Aorta (tissue), 5 donors: ENCODE results near the gene PRKCQ. TPM values are rescaled to one million over a fixed set of nuclear protein-coding genes. Genes with fewer than 3 reads are reported as not detected.

Experiments
- ATAC-seq: fragments of 200-7000 bp; cut with Tn5 transposase; one replicate; pipeline ENCODE4 v1.9.1; 2022; ENCODE audit warnings: moderate library complexity; ENCODE audit not compliant: low FRiP score
- DNase-seq, 2 donors: peaks; one replicate each; pipeline ENCODE4 v3.0.0-alpha.2; 2020
- H3K27ac ChIP-seq, 2 donors: one replicate each; pipeline ENCODE4 v1.5.1; 2013; ENCODE audit warnings: low read length in 2 of 2, mild to moderate bottlenecking in 2 of 2, moderate library complexity in 2 of 2, control low read depth in 1 of 2, inconsistent platforms in 1 of 2, low read depth in 1 of 2
- H3K27me3 ChIP-seq, 2 donors: one replicate each; pipeline ENCODE4 v1.6.1; 2013; ENCODE audit warnings: control low read depth in 1 of 2, low read length in 1 of 2, mild to moderate bottlenecking in 1 of 2, moderate library complexity in 1 of 2; ENCODE audit not compliant: insufficient read depth in 2 of 2, control insufficient read depth in 1 of 2
- H3K36me3 ChIP-seq, 2 donors: one replicate each; pipeline ENCODE4 v1.6.1; 2013; ENCODE audit warnings: control low read depth in 1 of 2, low read length in 1 of 2, mild to moderate bottlenecking in 1 of 2; ENCODE audit not compliant: insufficient read depth in 2 of 2, control insufficient read depth in 1 of 2
- H3K4me1 ChIP-seq, 2 donors: one replicate each; pipeline ENCODE4 v1.6.1; 2013; ENCODE audit warnings: low read length in 2 of 2, control low read depth in 1 of 2, mild to moderate bottlenecking in 1 of 2, moderate library complexity in 1 of 2; ENCODE audit not compliant: insufficient read depth in 2 of 2, control insufficient read depth in 1 of 2
- H3K4me3 ChIP-seq, 2 donors: one replicate each; pipeline ENCODE4 v1.5.1; 2013; ENCODE audit warnings: low read length in 2 of 2, control low read depth in 1 of 2, mild to moderate bottlenecking in 1 of 2
- H3K9me3 ChIP-seq: one replicate; pipeline ENCODE4 v1.6.1; 2013; ENCODE audit warnings: mild to moderate bottlenecking, low read length; ENCODE audit not compliant: control insufficient read depth
- WGBS, 2 donors: extraction: QIAGEN DNeasy Blood & Tissue Kit; methylation state at CpG; one replicate each; pipeline ENCODE4 v1.1.7; 2013; 5-methylcytosine and 5-hydroxymethylcytosine counted together
- intact Hi-C, 2 donors: fragments of 100-400 bp; cut with DNase I; formaldehyde crosslinking; loops; one replicate each; pipeline versions ENCODE4 v1.14.2 to v1.15.0; 2022
- polyA plus RNA-seq, 2 donors: library from polyadenylated mRNA; stranded (reverse); fragments of 200-250 nt; gene quantifications; one replicate each; pipeline ENCODE4 v1.2.3, GENCODE V29; 2013
- total RNA-seq, 2 donors: library from RNA; stranded (reverse); fragmentation: NEBNext Ultra II Directional; extraction: Animal tissue kit (Norgen Biotek cat#: 25700); gene quantifications; one replicate each; pipeline ENCODE4 v1.2.1, GENCODE V29; 2021
- donor health status: healthy with polysubstance abuse.
- donor health status: Bipolar disorder and iron deficiency.
- donor health status: DM: no; HTN: no; CAD: no.
- donor health status: DM: no; HTN: no; CAD: no.
- donor health status: DM: yes; HTN: yes; CAD: no.

Gene PRKCQ
- total and polyA plus RNA-seq, 4 donors: 0.45 to 1.3 (median 1.1) TPM; not detected in 1

DNA sequence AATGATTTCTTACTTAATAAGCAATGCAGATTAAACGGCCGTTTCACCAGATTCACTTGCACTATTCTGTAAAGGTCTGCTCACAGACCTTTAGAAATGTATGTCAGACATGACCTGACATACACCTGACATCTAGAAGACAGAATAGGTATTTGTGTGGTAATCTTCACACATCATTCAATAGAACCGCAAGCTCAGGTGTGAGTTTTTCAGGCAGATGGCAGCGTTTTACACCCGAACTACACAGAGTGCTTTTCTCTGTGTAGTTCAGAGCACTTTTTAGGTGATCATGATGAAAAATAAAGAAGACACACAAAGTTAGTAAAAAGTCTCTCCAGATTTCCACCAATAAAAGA is 63.2 kb downstream of the PRKCQ start:
- 62 to 68% methylated on average over 5 of the region's 5 CpGs for WGBS, 2 donors
- intact Hi-C loops: no loop called here
- Histone ChIP-seq H3K27ac (no peak overlapping the region), H3K4me1 (no peaks in the 10 kb centered on the region), H3K27me3 (peaks cover 0 to 1% of the 10 kb centered on the region in 2 donors), H3K4me3 (no peak overlapping the region), H3K36me3 (no peaks in the 10 kb centered on the region), H3K9me3 (no peaks in the 10 kb centered on the region)
- DNase-seq: no peak
- ATAC-seq: no peak

GRCh38 chr10:6516281-6516928 is 63.7 kb downstream of the PRKCQ start:
- 43 to 52% methylated on average over 7 of the region's 7 CpGs for WGBS, 2 donors
- ATAC-seq (no peak), DNase-seq (no peak)
- no peak overlapping the region for H3K4me3 ChIP-seq
- no peaks in the 10 kb centered on the region for H3K9me3 ChIP-seq
- H3K4me1 ChIP-seq: no peaks in the 10 kb centered on the region
- intact Hi-C loops: no loop called here
- no peaks in the 10 kb centered on the region for H3K36me3 ChIP-seq
- H3K27me3 ChIP-seq: peaks cover 0 to 1% of the 10 kb centered on the region in 2 donors
- no peak overlapping the region for H3K27ac ChIP-seq

GRCh38 chr10:6514844-6515780 is 65.0 kb downstream of the PRKCQ start:
- no peak overlapping the region for H3K4me3 ChIP-seq
- intact Hi-C loops: no loop called here
- H3K27ac ChIP-seq: no peak overlapping the region
- 63 to 68% methylated on average over 15 of the region's 15 CpGs for WGBS, 2 donors
- no peaks in the 10 kb centered on the region for H3K9me3 ChIP-seq
- DNase-seq (no peak), ATAC-seq (no peak)
- no peaks in the 10 kb centered on the region for H3K4me1 ChIP-seq
- H3K36me3 ChIP-seq: no peaks in the 10 kb centered on the region
- H3K27me3 ChIP-seq: peaks cover 0 to 1% of the 10 kb centered on the region in 2 donors

DNA sequence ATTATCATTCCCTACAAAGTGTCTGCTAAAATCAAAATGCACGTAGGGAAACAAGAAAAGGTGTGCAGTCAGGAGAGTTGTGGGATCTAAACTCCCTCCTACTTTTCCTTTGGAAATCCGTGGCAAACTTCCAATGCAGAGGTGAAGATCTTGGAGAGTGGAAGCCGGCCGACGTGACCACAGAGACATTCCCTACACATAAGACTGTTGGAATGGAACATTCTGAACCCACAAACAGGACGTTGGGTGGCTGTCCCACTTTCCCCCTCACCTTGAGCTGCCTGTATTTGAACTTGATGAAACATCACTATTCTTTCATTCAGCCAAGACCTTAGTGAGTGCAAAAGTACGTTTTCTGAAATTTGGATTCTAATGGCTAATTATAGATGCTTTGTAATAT is 65.9 kb downstream of the PRKCQ start:
- Histone ChIP-seq H3K4me1 (no peaks in the 10 kb centered on the region), H3K4me3 (no peak overlapping the region), H3K36me3 (no peaks in the 10 kb centered on the region), H3K27me3 (peaks cover 0 to 1% of the 10 kb centered on the region in 2 donors), H3K9me3 (no peaks in the 10 kb centered on the region), H3K27ac (no peak overlapping the region)
- ATAC-seq: no peak
- WGBS, 2 donors: 79 to 80% methylated on average over 7 of the region's 7 CpGs
- no peak for DNase-seq
- intact Hi-C loops: no loop called here

DNA sequence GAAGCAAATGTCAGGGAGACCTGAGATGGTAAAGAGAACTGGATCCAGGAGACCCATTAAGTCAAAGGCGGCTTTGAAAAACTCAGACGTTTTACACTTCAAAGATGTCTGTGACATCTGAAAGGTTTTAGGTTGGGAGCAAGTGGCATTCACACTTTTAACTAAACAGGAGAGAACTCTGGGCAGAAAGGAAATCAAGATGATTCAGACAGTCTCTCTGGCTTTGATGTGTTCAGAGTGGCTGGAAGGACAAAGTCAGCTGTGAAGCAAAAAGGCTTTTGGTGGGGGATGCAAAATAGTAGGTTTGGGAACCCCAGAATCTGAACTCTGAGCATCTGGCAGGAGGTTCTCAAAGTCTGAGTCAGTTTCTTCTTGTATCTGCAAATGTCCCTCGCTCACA is 66.6 kb downstream of the PRKCQ start:
- DNase-seq (no peak), ATAC-seq (no peak)
- Histone ChIP-seq H3K4me1 (no peaks in the 10 kb centered on the region), H3K9me3 (no peaks in the 10 kb centered on the region), H3K27ac (no peak overlapping the region), H3K36me3 (no peaks in the 10 kb centered on the region), H3K27me3 (peaks cover 0 to 1% of the 10 kb centered on the region in 2 donors), H3K4me3 (no peak overlapping the region)
- intact Hi-C loops: no loop called here
- 63 to 70% methylated on average over 3 of the region's 3 CpGs for WGBS, 2 donors

DNA sequence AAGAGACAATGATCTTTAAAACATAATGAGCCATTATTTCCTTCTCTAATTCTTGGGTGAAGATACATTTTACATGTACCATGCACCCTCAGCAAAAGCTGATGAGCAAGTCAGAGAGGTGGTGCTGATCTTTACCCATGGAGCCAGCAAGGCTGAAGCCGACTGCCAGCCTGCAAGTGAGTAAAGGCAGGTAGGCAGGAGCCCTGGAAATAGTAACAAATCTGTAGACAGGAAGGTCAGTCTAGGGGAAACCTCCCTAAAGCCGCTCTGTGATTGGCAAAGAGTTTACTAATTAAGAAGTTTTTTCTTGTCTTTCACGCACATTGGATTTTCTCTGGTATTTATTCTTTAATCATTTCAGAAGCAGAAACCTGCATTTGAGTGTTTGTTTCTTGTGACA is 67.9 kb downstream of the PRKCQ start:
- Histone ChIP-seq H3K4me1 (no peaks in the 10 kb centered on the region), H3K4me3 (no peak overlapping the region), H3K9me3 (no peaks in the 10 kb centered on the region), H3K27ac (no peak overlapping the region), H3K27me3 (peaks cover 0 to 3% of the 10 kb centered on the region in 2 donors), H3K36me3 (no peaks in the 10 kb centered on the region)
- ATAC-seq: no peak
- 75 to 82% methylated on average over 3 of the region's 3 CpGs for WGBS, 2 donors
- no peak for DNase-seq
- intact Hi-C loops: no loop called here

- Histone ChIP-seq H3K4me1 (no peaks in the 10 kb centered on the region), H3K4me3 (no peak overlapping the region), H3K27me3 (peaks cover 0 to 3% of the 10 kb centered on the region in 2 donors), H3K36me3 (no peaks in the 10 kb centered on the region), H3K27ac (no peak overlapping the region), H3K9me3 (no peaks in the 10 kb centered on the region)
- WGBS, 2 donors: 94% methylated on average over 6 of the region's 6 CpGs
- ATAC-seq (no peak), DNase-seq (no peak)
- intact Hi-C loops: no loop called here
These were observed 68.7 kb downstream of the PRKCQ start for GRCh38 chr10:6511347-6511746.

GRCh38 chr10:6507311-6507710 is 72.8 kb downstream of the PRKCQ start:
- H3K9me3 ChIP-seq: no peaks in the 10 kb centered on the region
- H3K27ac ChIP-seq: no peak overlapping the region
- no peaks in the 10 kb centered on the region for H3K36me3 ChIP-seq
- peaks cover 0 to 3% of the 10 kb centered on the region in 2 donors for H3K27me3 ChIP-seq
- 80 to 81% methylated on average over 5 of the region's 5 CpGs for WGBS, 2 donors
- H3K4me3 ChIP-seq: no peak overlapping the region
- ATAC-seq (no peak), DNase-seq (no peak)
- no peaks in the 10 kb centered on the region for H3K4me1 ChIP-seq
- intact Hi-C loops: no loop called here

GRCh38 chr10:6505300-6505699 is 74.8 kb downstream of the PRKCQ start:
- ATAC-seq: no peak

More at GRCh38 chr10:6505300-6505699, 74.8 kb downstream of the PRKCQ start:
- Histone ChIP-seq H3K9me3 (no peaks in the 10 kb centered on the region), H3K4me3 (no peak overlapping the region), H3K27me3 (peaks cover 0 to 1% of the 10 kb centered on the region in 2 donors), H3K36me3 (no peaks in the 10 kb centered on the region), H3K4me1 (no peaks in the 10 kb centered on the region), H3K27ac (no peak overlapping the region)
- DNase-seq: no peak
- intact Hi-C loops: no loop called here
